Breast epithelium (tissue), 4 donors: ENCODE results near the gene INSC. TPM values are rescaled to one million over a fixed set of nuclear protein-coding genes. Genes with fewer than 3 reads are reported as not detected.

Experiments used
- DNase-seq, 2 donors: peaks; one replicate each; pipeline ENCODE4 v3.0.0-alpha.2; 2019; ENCODE audit warnings: low spot score in 2 of 2
- H3K27ac ChIP-seq, 2 donors: fragments of 200-600 bp; sonication (generic) in 1 of 2; one replicate each; pipeline ENCODE4 v1.5.1; 2016 to 2019; ENCODE audit warnings: mild to moderate bottlenecking in 1 of 2
- H3K27me3 ChIP-seq, 2 donors: fragments of 200-600 bp; sonication (generic) in 1 of 2; one replicate each; pipeline versions ENCODE4 v1.5.1 to v1.6.0; 2017 to 2019; ENCODE audit warnings: control low read depth in 1 of 2, mild to moderate bottlenecking in 1 of 2
- H3K36me3 ChIP-seq: fragments of 200-600 bp; one replicate; pipeline ENCODE4 v1.5.1; 2019
- H3K4me1 ChIP-seq, 2 donors: fragments of 200-600 bp; sonication (generic); one replicate each; pipeline ENCODE4 v1.5.1; 2016 to 2019; ENCODE audit warnings: control low read depth in 1 of 2
- H3K4me3 ChIP-seq, 3 donors: fragments of 200-600 bp; sonication (generic); 1 replicate in 2 of 3; 2 replicates in 1 of 3; pipeline ENCODE4 v1.5.1; 2016 to 2019; ENCODE audit warnings: mild to moderate bottlenecking in 3 of 3, moderate library complexity in 2 of 3
- H3K9me3 ChIP-seq, 2 donors: fragments of 200-600 bp; sonication (generic) in 1 of 2; one replicate each; pipeline ENCODE4 v1.5.1; 2016 to 2019; ENCODE audit warnings: control low read depth in 1 of 2
- POLR2A ChIP-seq: fragments of 450-650 bp; IDR thresholded peaks from one replicate; pipeline ENCODE4 v1.6.1; 2016; ENCODE audit warnings: antibody characterized with exemption, mild to moderate bottlenecking, moderate library complexity
- POLR2AphosphoS5 ChIP-seq, 3 donors: sonication (generic); formaldehyde crosslinking; IDR thresholded peaks; one replicate each; pipeline ENCODE4 v1.6.1; 2017; ENCODE audit warnings: antibody characterized with exemption in 3 of 3
- intact Hi-C: fragments of 100-400 bp; cut with DNase I; formaldehyde crosslinking; loops from one replicate; pipeline ENCODE4 v1.15.1; 2023; ENCODE audit warnings: low total_unique reads
- total RNA-seq, 3 donors: library from RNA; depleted of rRNA; stranded (reverse); fragments of >200 nt; gene quantifications; one replicate each; pipeline ENCODE4 v1.1.0, GENCODE V29; 2016
- TF ChIP-seq, protein P1 (sequence below), 3 donors: fragments of 450-650 bp; IDR thresholded peaks; one replicate each; pipeline ENCODE4 v1.5.1; 2016 to 2017; ENCODE audit warnings: antibody characterized with exemption in 3 of 3, mild to moderate bottlenecking in 3 of 3, moderate library complexity in 3 of 3

Gene INSC
- total RNA-seq, 3 donors from 2014 or later = 0.33 to 0.88 TPM; not detected in 1

DNA sequence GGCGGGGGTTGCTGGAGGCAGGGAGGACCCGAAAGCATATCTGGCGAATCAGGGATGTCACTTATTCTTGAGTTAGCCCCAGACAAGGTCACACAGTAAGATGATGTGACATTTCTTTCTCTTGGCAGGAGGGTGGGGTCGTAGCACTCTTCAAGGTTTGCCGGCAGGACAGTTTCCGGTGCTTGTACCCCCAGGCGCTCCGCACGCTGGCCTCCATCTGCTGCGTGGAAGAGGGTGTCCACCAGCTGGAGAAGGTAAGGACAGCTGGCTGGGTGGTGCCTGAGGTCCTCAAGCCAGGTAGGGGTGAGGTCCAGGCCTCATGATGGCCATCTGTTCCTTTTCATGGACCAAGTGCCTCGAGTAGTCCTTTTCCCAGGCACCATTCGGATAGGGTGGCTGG is 86.0 kb downstream of the INSC start:
- Histone ChIP-seq H3K27ac (no peak overlapping the region), H3K4me3 (no peak overlapping the region), H3K9me3 (no peaks in the 10 kb centered on the region), H3K27me3 (no peaks in the 10 kb centered on the region), H3K36me3 (no peaks in the 10 kb centered on the region), H3K4me1 (no peaks in the 10 kb centered on the region)
- TF ChIP-seq POLR2AphosphoS5 (IDR thresholded peaks at IDR 0.05) (no peak), POLR2A (no peak)
- TF ChIP-seq, protein P1, sequence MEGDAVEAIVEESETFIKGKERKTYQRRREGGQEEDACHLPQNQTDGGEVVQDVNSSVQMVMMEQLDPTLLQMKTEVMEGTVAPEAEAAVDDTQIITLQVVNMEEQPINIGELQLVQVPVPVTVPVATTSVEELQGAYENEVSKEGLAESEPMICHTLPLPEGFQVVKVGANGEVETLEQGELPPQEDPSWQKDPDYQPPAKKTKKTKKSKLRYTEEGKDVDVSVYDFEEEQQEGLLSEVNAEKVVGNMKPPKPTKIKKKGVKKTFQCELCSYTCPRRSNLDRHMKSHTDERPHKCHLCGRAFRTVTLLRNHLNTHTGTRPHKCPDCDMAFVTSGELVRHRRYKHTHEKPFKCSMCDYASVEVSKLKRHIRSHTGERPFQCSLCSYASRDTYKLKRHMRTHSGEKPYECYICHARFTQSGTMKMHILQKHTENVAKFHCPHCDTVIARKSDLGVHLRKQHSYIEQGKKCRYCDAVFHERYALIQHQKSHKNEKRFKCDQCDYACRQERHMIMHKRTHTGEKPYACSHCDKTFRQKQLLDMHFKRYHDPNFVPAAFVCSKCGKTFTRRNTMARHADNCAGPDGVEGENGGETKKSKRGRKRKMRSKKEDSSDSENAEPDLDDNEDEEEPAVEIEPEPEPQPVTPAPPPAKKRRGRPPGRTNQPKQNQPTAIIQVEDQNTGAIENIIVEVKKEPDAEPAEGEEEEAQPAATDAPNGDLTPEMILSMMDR (IDR thresholded peaks at IDR 0.05) = no peak
- DNase-seq = no peak
- intact Hi-C loops = loop anchor here (10.0 kb wide), 1 partner anchor 96 kb away; no protein-coding TSS in a partner anchor

DNA sequence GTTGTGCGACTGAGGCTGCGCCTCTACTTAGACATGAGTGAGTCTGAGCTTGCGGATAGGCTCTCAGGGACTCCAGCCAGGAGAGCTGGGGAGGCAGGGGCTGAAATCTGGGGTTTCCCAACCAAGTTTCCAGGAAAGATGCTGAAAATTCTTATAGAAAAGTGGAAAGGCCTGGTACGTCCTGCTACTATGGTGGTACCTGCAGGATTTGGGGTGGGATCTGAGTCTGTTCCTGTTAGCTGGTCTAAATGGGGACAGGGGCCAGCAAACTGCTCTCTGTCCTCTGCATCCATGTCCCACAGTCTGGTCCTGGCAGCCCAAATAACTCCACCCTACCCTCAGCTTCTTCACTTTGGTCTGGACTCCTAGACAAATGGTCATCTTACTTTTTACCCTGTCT is 86.9 kb downstream of the INSC start:
- no peaks in the 10 kb centered on the region for H3K36me3 ChIP-seq
- intact Hi-C loops = loop anchor here (10.0 kb wide), 1 partner anchor 97 kb away; no protein-coding TSS in a partner anchor
- H3K27ac ChIP-seq = no peak overlapping the region
- no peaks in the 10 kb centered on the region for H3K27me3 ChIP-seq
- TF ChIP-seq POLR2AphosphoS5 (IDR thresholded peaks at IDR 0.05) (no peak), POLR2A (no peak)
- TF ChIP-seq, protein P1 (IDR thresholded peaks at IDR 0.05) = no peak
- H3K4me1 ChIP-seq = no peaks in the 10 kb centered on the region
- DNase-seq = no peak
- H3K9me3 ChIP-seq = no peaks in the 10 kb centered on the region
- no peak overlapping the region for H3K4me3 ChIP-seq

DNA sequence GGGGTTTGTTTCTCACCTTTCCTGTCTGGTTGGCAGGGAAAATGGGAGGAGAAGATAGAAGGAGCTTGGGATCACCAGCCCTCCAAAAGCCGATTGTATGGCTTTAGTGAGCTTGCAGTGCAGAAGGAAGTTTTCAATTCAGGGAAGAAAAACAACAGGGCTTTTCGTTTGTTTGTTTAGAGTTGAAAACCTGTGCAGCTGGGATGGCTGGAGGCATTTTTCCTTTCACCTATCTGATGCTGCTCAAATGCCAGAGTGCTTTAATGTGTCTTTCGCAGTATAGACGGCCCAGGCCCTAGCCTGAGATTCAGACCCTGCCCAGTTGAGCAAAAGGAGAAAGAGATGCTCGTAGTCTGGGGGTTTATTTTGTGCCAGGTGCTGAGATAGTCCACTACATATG is 87.9 kb downstream of the INSC start:
- Histone ChIP-seq H3K27me3 (no peaks in the 10 kb centered on the region), H3K27ac (no peak overlapping the region), H3K36me3 (no peaks in the 10 kb centered on the region), H3K4me1 (no peaks in the 10 kb centered on the region), H3K9me3 (no peaks in the 10 kb centered on the region), H3K4me3 (no peak overlapping the region)
- intact Hi-C loops = loop anchor here (10.0 kb wide), 1 partner anchor 98 kb away; no protein-coding TSS in a partner anchor
- TF ChIP-seq, protein P1 (IDR thresholded peaks at IDR 0.05) = no peak
- TF ChIP-seq POLR2AphosphoS5 (IDR thresholded peaks at IDR 0.05) (no peak), POLR2A (no peak)
- DNase-seq = no peak

DNA sequence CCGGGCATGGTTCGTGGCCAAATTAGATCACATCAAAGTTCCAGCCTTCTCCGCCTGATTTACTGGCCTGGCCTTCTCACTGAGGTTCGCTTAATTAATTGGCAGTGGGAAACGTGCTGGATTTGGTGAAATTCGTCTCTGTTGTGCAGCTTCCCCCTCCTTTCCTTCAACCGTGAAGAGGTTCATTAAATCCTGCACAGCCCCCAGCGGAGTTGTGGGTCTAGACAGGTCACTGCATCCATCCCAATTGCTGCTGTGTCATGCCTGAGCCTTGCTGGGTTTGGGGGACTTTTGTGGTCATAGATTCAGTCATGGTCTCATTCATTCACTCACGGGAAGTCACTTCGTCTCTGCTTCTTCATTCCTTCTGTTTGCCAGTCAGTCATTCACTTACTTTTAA is 90.0 kb downstream of the INSC start:
- no peaks in the 10 kb centered on the region for H3K4me1 ChIP-seq
- DNase-seq = no peak
- no peak overlapping the region for H3K27ac ChIP-seq
- no peaks in the 10 kb centered on the region for H3K36me3 ChIP-seq
- intact Hi-C loops = loop anchor here (10.0 kb wide), 1 partner anchor 100 kb away; no protein-coding TSS in a partner anchor
- no peaks in the 10 kb centered on the region for H3K27me3 ChIP-seq
- H3K9me3 ChIP-seq = no peaks in the 10 kb centered on the region
- H3K4me3 ChIP-seq = no peak overlapping the region
- no peak for TF ChIP-seq POLR2AphosphoS5 (IDR thresholded peaks at IDR 0.05)
- TF ChIP-seq, protein P1 (IDR thresholded peaks at IDR 0.05) = no peak
- no peak for TF ChIP-seq POLR2A

DNA sequence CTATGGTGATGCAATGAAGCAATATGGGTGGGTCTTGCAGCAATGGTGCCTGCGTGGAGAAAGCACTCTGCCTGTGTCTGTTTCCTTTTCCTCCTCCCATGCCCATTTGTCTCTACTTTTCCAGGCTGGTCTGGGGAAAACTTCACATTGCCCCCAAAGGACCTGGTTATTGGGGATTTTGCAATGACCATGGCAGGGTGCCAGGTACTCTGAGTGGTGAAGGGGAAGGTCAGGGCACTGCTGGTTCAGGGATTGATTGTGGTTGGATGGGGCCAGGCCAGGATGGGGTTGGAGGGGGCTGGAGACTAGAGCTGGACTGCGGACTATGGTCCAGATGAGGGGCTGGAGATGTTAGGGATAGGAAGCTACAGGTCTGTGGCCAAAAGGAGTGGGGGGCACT is 92.1 kb downstream of the INSC start:
- intact Hi-C loops = loop anchor here (10.0 kb wide), 1 partner anchor 102 kb away; no protein-coding TSS in a partner anchor
- Histone ChIP-seq H3K27ac (no peak overlapping the region), H3K9me3 (no peaks in the 10 kb centered on the region), H3K36me3 (no peaks in the 10 kb centered on the region), H3K4me3 (no peak overlapping the region), H3K27me3 (no peaks in the 10 kb centered on the region), H3K4me1 (no peaks in the 10 kb centered on the region)
- TF ChIP-seq, protein P1 (IDR thresholded peaks at IDR 0.05) = no peak
- no peak for TF ChIP-seq POLR2AphosphoS5 (IDR thresholded peaks at IDR 0.05)
- no peak for TF ChIP-seq POLR2A
- no peak for DNase-seq
